Right ventricle myocardium superior (tissue), 1 donor: Measurements from ENCODE around the gene CCR7. TPM values are rescaled to one million over a fixed set of nuclear protein-coding genes. Genes with fewer than 3 reads are reported as not detected.

Experiments
- ATAC-seq: fragments of 200-7000 bp; cut with Tn5 transposase; one replicate; pipeline ENCODE4 v1.9.1; 2020; ENCODE audit warnings: mild to moderate bottlenecking; ENCODE audit not compliant: poor library complexity
- DNase-seq: peaks from one replicate; pipeline ENCODE4 v3.0.0-alpha.2; 2020
- intact Hi-C: fragments of 100-400 bp; cut with DNase I; formaldehyde crosslinking; loops from one replicate; pipeline ENCODE4 v1.11.2; 2022
- total RNA-seq: library from RNA; stranded (reverse); fragmentation: NEBNext Ultra II Directional; extraction: Animal tissue kit (Norgen Biotek cat#: 25700); gene quantifications from one replicate; pipeline ENCODE4 v1.2.1, GENCODE V29; 2021
- donor health status: DM: no; HTN: yes; CAD: no; lungs with severe emphysema.

The CCR7 gene
- total RNA-seq, 1 donor from 2014 or later: not detected

DNA sequence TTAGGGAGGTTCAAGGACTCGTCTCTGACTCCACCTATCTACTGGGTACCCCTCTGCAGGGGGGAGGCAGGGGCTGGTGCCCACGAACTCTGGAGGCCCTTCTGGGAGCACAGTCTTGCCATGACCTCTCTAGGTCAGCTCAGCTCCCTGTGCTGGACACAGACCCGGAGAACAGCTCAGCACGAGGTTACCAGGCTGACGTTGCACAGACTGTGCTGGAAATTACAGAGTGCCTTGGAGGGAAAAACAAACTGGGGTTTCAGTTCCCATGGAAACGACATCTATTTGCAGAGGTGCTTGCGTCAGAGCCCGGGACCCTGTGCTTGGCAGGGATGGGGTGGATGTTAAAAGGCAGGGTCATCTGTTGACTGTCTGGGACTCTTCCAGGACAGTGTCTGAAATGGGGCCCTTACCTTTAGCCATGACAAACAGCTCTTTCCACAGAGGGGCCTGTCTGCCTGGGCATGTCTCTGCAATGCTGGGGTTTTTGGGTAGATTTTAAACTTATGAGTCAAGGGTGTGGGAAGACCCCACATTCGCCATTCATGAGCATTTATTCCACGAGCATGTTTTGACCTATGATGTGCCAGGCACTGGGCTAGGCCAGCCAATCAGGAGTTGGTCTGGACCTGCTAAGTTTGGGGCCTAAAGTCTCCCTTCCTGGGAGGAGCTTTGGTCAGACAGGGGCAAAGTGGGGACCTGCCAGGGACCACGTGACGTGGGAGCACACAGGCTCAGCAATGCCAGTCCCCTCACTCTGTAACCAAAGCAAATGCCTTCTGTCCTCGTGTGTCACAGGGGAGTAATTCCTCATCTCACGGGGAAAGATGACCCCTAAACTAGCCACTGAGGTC is 22.5 kb downstream of the CCR7 start:
- DNase-seq (peak; percentile 87), ATAC-seq (peak; percentile 78)
- intact Hi-C loops: no loop called here

DNA sequence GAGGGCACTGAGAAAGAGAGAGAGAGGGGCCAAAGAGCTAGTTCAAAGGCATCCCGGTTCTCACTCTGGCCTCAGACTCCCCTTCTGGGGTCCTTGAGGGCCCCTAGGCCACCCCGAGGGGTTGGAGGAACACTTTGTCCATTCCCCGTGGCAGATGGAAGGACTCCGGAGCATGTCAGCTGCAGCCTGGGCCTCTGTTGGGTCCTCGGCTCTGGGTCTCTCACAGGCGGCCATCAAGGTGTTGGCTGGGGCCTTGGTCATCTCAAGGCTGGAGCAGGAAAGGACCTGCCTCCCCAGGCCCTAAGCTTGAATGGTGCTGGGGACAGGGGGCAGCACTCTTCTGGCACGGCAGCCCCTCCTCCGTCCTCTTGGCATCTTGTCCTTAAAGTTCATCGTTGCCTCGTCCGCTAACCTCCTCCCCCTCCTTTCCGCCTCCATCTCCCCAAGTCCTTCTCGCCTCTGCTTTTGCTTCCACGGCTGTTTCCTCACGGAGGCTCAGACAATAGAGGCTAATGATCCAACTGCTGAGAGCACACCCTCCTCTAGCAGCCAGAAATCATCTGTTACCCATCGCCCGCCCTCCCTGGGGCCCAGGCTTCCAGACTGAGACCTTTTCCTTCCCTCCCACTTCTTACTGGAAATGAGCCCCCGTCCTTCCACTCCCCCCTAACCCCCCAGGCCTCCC is 23.3 kb downstream of the CCR7 start:
- ATAC-seq (peak; percentile 68), DNase-seq (peak; percentile 88)
- intact Hi-C loops: no loop called here

- DNase-seq: no peak
- no peak for ATAC-seq
- intact Hi-C loops: no loop called here
Measured at GRCh38 chr17:40541060-40541872, 24.0 kb downstream of the CCR7 start.

GRCh38 chr17:40540448-40540847 is 24.8 kb downstream of the CCR7 start:
- ATAC-seq: no peak
- no peak for DNase-seq
- intact Hi-C loops: no loop called here

GRCh38 chr17:40539711-40540411 is 25.4 kb downstream of the CCR7 start:
- DNase-seq (no peak), ATAC-seq (peak; percentile 59)
- intact Hi-C loops: loop anchor here (5.0 kb wide), 1 partner anchor 98 kb away; the partner anchor contains the start of gene IGFBP4

- intact Hi-C loops: loop anchor here (5.0 kb wide), 1 partner anchor 97 kb away; the partner anchor contains the start of gene IGFBP4
- no peak for DNase-seq
- ATAC-seq: no peak
Measured at GRCh38 chr17:40538936-40539705, 26.2 kb downstream of the CCR7 start.

DNA sequence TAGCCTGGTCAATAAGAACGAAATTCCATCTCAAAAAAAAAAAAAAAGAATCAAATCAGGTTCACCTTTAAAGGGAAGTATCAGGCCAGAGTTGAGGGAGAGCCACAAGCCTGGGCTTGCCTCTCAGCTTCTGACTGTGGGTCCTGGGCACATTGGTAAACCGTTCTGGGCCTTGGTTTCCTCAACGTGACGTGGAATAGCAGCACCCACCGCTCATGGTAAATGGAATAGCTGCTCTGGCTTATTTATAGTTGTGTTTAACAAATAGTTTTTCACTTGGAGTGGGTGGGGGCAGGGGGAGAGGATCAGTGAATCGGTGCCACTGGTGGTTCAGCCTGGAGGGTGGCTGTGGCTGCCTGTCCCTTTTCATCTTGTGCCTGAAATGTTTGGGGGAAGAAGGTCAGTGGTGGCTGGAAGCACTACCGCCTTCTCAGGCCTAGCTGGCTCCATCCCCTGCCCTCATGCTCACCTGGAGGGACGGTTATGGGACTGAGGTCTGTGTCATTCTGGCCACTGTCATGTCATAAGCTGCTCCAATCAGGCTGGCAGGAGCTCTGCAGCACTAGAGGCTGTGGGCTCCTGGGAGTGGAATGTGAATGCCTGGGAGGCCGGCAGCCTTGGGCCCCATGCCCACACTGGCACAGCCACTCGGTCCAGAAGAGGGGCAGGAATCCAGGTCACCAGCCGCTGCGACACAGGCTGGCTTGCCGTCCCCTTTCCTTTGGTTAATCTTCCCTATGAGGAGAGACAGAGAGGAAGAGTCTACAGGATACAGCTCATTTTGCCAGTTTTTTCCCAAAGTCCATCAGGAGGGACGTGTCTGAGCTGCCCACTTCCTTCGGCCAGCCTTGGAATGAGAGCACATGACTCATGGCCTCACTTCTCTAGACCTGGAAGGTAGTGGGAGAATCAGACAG is 27.0 kb downstream of the CCR7 start:
- peak; percentile 72 for ATAC-seq
- DNase-seq: peak; percentile 84
- intact Hi-C loops: loop anchor here (5.0 kb wide), 1 partner anchor 96 kb away; the partner anchor contains the start of gene IGFBP4

DNA sequence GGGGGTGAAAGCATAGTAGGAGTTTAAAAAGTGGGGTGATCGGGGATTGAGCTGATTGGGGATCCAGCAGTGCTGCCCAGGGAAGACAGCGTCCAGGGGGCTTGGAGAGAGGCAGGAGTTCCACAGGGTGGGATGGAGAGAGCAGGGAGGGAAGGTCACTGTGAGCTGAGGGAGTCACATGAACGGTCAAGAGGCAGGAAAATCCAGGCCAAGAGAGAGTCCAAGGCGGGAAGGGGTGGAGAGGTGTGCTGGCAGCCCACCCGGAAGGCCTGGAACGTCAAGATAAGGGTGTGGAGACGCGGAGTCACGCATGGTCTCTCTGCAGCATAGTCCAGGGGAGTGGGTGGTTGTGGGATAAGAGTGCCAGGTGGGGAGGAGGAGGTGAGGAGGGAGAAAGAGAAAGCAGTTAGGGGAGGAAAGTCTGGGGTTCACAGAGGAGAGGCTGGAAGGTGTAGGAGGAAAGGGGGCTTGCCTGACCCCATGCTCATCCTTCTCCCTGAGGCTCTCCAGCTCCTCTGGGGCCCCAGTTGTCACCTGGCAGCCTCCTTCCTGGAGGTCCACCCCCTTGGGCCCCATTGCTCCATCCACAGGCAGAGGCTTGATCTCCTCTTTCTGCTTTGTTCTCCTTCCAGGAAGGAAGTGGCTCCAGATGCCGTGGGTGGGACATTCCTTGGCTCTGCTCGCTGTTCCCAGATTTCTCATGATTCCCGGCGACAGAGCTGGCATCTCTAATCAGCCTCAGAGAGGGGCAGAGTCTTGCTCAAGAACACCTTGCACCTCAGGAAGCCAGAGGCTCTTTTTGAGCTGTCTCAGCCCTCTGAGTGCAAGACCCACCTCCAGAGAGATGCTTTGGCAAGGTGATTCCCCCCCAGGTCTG is 28.7 kb downstream of the CCR7 start:
- intact Hi-C loops: loop anchor here (5.0 kb wide), 1 partner anchor 94 kb away; the partner anchor contains the start of gene IGFBP4
- peak; percentile 69 for DNase-seq
- no peak for ATAC-seq

GRCh38 chr17:40535924-40536294 is 29.4 kb downstream of the CCR7 start:
- intact Hi-C loops: loop anchor here (5.0 kb wide), 1 partner anchor 94 kb away; the partner anchor contains the start of gene IGFBP4
- DNase-seq (no peak), ATAC-seq (no peak)

DNA sequence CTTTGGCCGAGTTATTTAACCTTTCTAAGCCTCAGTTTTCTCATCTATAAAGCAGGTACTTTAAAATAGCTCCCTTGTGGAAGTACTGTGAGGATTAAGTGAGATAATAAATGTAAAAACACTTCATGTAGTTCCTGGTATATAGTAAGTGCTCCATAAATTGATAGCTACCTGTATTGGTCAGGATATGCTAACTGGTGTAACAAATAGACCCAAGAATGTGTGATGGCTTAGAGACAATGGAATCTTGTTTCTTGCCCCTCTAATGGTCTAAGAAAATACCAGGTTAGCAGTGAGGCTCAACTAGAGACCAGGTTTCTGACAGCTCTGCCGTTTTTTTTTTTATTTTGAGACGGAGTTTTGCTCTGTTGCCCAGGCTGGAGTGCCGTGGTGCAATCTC is 29.8 kb downstream of the CCR7 start:
- intact Hi-C loops: loop anchor here (5.0 kb wide), 1 partner anchor 93 kb away; the partner anchor contains the start of gene IGFBP4
- no peak for DNase-seq
- ATAC-seq: no peak

- intact Hi-C loops: loop anchor here (5.0 kb wide), 3 partner anchors 92 to 177 kb away; partner anchors contain the start of gene IGFBP4
- no peak for DNase-seq
- no peak for ATAC-seq
Measured at GRCh38 chr17:40534371-40535189, 30.7 kb downstream of the CCR7 start.

- DNase-seq (no peak), ATAC-seq (no peak)
- intact Hi-C loops: loop anchor here (5.0 kb wide), 2 partner anchors 132 to 177 kb away; no protein-coding TSS in a partner anchor
Measured at GRCh38 chr17:40533896-40534295, 31.4 kb downstream of the CCR7 start.

DNA sequence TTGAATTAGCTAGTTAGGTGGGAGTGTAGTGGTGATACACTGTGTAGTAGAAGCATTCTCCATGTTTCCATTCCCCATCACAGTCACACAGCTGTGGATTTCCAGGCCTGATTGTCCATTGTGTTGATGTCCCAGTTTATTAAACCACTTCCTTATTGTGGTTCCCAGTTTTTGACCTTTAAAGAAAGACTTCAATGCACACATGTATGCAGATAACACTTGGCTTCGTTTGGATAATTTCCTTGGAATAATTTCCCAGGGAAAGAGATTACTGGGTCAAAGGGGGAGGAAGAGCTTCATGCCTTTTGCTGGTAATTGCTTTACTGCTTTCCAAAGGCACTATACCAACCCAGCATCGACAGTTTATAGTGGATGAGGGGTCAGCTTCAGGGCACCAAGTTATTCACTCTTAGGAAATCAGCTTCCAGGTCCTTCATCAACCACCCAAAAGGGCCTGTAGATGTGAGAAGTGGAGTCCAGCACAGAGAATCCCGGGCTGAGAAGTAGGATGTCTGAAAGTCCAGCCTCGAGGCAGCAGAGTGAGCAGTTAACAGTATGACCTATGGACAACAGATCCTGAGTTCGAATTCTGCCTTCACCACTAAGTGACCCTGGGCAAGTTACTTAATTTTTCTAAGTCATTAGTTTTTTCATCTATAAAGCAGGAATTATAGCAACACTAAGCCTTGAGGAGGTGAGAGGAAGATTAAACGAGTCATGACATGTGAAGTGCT is 32.6 kb downstream of the CCR7 start:
- intact Hi-C loops: loop anchor here (5.0 kb wide), 2 partner anchors 130 to 175 kb away; no protein-coding TSS in a partner anchor
- ATAC-seq (peak; percentile 14), DNase-seq (no peak)
